ENCODE results near the gene C6orf132.
A peak's percentile ranks its signal among the peaks of the same experiment; 100 is the strongest.

Gene C6orf132

DNA sequence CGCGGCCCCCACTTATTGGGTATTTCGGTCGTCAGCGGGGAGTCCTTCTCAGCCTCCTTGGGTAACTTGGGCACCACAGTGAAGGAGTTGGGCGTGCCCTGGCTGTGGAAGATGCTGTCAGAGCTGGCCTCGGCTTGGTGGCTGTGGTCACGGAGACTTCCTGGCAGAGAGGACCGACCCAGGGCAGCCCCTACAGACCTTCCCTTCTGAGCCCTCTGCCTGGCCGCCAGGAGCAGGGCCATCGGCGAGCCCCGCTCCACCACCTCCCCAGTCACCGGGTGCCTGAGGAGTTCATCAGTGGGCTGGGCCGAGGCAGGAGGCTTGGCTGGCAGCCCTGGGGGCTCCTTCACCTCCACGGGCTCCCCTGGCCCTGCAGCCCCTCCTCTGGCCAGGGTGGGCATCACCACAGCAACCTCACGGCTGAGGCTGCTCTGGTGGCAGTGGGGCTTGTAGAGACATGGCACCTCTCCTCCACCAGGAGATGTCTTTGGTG is 37.2 kb downstream of the C6orf132 start:
- no peak for DNase-seq

DNA sequence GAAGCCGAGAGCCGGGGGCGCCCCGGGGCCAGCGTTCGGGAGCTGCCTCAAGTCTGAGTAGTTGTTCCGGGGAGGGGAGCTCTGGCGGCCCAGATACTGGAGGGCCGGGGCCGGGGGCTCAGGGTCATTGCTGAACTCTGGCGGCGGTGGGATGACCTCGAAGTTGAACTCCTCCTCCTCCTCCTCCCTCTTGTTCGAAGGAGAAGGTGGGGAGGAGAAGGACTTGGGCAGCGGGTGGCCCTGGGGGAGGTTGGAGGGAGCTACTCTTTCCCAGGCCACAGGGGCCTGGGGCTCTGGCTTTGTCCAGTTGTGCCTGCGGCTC is 37.7 kb downstream of the C6orf132 start:
- no peak for DNase-seq

DNA sequence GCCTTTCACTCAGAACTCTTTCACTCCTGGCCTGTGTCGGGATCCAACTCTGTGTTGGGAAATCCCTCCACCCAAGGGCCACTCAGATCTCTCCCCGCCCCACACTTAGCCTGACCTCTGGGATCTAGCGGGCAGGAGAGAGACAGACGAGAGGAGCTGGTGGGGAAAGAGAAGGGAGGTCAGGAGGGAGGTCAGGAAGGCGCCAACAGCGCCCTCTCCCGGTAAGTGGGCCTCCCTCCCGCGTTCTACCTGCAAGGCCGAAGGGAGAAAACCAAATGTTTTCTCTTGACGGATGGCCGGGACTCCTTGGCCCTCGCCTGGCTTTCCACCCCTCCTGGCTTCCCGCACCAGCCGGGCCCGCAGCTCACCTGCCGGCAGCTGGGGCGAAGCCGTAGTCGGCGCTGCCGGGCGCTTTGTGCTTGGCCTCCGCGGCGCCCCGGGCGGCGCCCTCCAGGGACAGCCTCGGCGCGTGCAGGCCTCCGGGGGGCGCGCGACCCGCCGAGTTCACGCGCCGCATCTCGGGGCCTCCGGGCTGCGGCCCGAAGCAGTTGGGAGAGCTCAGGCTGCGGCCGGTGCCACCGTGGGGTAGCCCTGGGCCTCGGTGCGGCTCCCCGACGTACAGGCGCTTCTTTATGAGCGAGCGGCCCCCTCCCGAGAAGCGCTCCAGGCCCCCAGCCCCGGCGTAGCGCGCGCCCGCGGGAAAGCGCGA is 38.2 kb downstream of the C6orf132 start:
- peak in 8 of 58 donors; percentile 1 to 50 (median 10) for DNase-seq

DNA sequence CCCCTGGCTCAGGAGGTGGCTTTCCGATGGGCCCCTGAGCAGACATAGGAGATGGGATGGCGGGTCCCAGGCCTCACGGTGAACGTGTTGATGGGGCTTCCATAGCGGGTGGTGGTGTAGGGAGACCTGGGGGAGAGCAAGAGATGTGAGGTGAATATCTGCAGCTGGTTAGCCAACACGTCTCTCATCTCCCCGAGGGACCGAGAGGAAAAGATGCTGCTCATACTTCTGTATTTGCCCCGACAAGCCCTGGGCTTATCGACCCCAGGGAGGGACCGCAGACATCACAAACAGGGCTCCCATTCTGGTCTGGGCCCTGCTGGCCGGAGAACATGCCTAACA is 38.7 kb downstream of the C6orf132 start:
- DNase-seq: no peak

DNA sequence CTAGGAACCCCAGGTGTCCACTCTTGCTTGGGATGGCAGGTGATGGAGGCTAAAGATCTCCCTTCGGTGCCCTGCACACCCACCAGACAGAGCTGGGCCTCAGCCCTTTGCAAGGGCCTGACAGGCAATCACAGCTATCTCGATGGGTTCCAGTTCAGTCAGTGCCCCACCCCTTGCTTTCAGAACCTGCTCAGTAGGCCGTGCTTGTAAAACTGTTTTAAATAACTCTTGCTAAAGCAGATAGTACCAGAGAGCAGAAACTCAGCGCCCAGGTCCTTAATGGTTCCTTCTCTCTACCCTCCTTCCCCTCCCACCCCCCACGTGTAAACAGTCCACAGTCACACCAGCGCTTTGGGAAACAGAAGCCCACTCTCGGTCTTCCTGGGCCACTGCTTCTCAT is 39.2 kb downstream of the C6orf132 start:
- DNase-seq: no peak

DNA sequence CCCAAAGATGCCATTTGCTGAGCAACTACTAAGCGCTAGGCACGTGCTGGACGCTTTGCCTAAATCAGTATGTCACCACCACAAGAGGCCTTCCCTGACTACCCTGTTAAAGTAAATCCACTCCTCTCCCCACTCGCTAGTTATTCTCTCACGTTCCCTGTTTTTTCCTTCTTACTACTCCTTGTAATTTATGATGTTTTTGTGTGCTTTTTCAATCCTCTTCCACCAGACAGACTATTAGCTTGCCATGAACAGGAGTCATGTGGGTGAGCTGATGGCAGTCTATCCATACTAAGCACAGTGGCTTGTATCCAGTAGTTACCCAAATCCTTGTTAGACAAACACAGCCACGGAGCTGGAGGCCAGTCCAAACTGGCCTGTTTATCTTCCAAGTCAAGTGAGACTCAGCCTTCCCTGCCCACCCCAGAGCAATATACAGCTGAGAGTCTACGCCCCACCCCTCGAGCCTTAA is 41.2 kb downstream of the C6orf132 start:
- no peak for DNase-seq

DNA sequence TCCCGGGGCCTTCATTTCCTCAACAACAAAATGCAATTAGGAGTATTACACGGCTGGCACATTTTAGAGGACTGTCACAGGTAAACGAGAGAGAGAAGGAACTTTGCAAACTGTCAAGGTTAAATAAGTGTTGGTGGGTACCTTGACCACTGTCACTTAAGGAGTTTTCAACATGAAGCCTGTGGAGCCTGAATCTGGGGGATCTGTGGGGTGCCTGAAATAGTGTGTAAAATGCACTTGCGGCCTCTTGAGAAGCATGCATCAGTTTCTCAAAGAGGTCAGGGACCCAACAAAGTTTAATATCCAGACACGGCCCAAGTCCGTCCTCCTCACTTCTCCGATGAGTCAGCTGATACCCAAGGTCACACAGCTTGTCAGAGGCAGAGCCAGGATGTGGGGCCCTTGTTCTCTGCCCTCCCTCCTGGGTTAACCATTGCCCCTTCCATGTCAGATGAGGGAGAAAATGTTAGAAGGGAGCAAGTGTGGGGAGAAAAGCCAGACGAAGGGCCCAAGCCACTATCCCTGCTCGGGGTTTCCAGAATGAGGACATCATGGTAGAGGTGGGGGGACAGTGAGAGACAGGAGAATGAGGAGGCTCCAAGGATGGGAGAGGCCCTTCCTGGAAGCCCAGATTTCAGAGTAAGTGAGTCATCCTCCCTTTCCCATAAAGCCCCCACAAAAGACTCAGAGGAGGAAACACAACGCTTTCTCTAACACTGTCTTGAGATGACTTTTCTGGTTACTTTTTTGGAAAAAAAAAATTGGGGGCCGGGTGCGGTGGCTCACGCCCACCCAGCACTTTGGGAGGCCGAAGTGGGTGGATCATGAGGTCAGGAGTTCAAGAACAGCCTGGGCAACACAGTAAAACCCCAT is 42.2 kb downstream of the C6orf132 start:
- DNase-seq: no peak

DNA sequence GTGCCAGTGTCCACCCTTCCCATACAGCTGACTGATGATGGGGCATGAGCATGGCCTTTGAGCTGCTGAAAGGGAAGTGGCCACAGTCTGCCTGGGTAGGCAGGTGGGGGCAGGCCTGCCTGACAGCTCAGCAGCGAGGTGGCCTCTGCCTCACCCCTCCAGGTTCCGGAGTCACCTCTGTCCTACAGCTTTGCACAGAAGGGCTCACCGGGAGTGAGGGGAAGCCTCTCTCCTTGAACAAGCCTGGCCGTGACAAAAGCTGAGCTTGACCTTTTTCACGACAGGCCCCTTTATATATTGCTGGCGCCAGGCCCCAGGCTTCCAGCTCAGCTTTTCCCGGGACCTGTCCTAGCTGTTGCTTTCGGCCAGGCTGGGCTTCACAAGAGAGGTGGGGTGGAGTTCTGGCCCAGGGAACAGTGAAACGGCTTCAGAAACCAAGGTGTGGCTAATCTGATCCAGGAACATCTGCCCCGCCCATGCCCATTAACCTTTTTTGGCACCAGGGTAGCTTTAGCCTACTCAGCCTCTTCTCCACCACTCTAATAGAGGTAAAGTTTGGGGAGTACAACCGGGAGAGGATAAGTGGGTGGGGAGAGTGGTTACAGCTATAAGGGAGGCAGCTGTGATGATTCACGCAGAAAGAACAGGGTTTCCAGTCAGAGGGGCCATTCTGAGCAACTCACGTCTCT is 42.9 kb downstream of the C6orf132 start:
- DNase-seq: no peak

DNA sequence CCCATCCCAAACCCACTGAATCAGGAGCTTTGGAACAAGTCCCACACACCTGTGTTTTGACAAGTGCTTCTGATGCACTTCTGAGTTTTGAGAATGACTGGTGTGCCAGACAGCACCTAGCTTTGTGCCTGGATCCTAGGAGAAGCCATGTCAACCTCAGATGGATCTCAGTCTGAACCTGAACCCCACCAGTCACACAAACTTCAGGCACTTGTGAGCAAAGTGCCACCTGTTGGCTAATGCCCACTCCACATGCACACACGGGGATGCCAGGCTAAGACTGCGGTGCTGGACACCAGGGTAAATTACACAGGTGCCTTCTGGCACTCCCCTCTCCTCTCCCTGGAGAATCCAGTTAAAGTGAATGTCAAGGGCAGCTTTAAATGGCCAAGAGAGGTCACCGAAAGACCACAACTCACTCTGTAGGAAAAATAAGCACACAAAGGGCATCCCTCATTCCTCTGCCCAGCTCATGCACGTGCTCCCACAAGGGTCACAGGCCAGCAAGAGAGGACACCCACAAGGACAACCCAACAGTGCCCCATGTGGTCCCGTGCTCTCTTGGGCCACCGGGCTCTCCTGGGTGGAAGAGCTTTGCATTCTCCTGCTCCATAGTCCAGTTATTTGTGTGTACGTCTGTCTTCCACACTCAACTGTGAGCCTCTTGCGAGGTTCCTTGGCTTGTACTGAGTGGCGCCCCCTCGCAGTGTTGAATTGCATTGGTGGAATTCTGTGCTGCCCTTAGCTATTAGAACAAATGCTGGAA is 46.5 kb downstream of the C6orf132 start:
- DNase-seq: no peak

DNA sequence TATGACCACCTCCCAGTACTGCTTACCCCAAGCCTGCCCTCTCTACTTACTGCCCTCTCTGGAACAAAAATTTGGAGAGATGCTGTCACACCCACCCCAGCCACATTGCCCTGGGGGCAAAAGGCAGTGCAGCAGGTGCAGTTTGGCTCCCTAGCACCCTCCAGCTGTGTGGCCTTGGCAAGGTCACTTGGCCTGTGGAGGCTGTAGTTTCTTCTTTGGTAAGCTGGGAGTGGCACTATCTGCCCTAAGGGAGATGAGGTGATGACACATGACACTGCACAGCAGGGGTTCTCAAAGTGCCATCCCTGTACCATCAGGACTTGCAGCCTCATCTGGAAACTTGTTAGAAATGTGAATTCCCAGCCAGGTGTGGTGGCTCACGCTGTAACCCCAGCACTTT is 47.3 kb downstream of the C6orf132 start:
- DNase-seq: no peak

DNA sequence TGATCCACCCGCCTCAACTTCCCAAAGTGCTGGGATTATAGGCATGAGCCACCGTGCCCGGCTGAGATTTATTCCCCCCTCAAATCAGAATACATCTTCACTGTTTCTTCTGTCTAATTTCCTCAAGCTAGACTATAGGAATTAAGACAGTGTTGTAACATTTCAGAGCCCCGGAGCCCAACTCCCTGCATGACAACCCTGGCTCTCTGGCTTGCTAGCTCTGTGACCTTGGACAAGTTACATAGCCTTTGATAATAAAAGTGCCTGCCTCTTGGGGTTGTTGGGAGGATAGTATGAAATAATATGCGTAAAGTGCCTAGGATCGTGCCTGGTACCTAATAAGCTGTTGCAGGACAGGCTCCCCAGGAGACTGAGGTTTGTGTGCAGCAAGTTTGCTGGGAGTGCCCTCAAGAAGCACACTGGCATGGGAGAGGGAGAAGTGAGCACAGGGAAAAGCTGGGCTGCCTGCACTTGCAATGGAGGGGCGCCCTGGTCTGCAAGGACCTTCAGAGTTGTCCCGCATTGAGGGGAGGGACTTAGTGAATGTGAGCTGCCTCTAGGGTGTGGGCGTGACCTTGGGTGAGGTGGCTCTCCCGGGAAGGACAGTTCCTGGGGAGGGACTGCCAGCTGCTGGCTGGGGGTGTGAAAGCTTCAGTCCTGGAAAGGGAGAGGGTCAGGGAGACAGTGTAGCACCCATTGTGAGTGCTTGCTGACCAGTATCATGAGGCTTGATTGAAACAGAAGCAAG is 48.7 kb downstream of the C6orf132 start:
- DNase-seq: no peak

DNA sequence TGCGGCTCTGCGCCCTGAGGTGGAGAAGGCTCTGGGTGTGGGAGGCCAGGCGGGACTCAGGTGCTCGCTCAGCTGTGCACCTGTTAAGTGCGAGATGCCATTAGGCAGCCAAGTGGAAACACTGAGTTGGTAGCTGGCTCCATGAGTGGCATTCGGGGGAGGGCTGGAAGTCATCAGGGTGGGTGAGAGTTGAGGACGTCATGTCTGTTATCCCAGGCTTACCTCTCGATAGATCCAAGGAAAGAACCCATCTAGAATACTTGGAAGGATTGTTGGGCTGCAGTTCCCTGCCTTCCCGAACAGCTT is 50.7 kb downstream of the C6orf132 start:
- no peak for DNase-seq

DNA sequence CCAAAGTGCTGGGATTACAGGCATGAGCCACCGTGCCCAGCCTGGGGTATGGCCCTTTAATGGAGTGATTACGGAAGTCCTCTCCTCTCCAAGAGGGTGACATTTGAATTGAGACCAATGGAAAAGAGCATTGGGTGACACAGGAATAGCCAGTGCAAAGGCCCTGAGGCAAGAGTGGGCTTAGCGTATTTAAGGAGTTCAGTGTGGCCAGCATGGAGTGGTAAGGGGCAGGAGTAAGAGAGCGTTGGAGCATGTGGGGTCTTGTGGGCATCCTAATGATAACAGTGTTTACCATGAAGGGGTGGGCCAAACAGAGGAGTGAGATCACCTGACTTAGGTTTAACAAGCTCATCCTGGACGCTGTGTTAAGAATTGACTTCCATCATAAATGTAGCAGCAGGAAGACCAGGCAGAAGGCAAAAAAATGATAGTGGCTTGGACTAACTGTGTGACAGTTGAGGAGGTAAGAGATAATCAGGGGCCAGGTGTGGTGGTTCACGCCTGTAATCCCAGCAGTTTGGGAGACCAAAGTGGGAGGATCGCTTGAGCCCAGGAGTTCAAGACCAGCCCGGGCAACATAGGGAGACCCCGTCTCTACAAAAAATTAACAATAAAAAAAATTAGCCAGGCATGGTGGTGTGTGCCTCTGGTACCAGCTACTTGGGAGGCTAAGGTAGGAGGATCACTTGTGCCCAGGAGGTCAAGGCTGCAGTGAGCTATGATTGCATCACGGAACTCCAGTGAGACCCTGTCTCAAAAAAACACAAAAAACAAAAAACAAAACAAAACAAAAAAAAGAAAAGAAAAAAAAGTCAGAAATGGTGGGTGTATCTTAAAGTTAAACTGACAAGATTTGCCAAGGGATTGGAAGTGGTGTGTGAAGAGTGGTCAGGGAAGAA is 51.4 kb downstream of the C6orf132 start:
- DNase-seq: no peak

DNA sequence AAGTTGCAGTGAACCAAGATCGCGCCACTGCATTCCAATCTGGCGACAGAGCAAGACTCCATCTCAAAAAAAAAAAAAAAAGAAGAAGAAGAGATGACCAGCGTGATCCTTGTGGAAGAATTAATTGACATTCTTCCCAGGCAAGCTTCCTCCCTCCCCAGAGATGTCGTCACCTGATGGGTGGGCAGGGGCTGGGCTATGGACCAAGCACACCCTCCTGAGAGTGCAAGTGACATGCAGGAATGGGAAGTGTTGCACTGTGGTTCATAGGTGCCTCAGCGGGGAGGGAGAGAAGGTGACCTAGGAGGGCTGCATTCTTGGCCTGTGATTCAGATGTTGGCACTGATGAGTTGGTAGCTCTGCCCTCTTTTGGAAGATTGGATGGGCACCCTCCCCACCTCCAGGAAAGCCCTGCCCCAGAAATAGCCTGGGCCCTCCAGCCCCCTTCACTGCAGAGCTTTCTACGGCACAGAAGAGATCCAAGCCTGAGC is 54.3 kb downstream of the C6orf132 start:
- no peak for DNase-seq

DNA sequence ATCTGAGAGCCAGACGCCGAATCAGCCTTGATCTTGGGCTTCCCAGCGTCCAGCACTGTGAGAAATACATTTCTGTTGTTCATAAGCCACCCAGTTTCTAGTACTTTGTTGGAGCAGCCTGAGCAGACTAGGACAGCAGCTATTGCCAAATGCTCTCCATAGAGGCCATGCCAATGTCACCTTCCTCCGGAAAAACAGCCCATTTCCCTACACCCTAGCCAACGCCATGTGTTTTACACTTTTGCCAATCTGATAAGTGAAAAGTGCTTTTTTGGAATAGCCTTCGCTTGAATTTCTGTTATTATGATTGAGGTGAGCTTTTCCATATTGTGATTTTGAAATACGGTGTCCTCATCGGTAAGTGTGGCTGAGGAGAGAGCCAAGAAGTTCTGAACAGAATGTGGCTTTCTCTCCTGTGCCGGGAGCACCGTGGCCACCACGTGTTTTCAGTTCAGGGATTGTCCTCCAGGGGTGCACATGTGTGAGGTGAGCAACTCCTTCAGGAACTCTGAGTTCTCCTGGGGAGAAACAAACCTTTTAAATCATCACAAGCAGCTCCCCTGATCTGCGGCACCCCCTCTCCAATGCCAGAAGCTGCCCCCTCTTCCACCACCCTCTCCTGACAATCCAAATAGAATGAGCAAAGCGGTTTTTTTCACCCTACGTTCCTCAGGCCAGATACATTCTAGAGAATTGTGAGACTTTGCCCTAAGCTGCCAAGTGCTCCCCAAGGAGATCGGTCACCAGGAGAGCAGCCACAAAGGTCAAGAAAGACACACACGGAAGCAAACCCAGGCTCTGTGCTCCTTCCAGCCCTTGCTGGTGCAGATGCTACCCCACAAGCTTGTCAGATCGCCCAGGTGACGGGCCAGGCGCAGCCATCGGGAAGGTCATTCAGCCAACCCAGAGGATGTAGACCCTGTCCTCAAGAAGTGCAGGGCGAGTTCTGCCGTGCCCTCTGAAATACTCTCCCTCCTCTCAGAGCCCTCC is 56.1 kb downstream of the C6orf132 start:
- DNase-seq: no peak

DNA sequence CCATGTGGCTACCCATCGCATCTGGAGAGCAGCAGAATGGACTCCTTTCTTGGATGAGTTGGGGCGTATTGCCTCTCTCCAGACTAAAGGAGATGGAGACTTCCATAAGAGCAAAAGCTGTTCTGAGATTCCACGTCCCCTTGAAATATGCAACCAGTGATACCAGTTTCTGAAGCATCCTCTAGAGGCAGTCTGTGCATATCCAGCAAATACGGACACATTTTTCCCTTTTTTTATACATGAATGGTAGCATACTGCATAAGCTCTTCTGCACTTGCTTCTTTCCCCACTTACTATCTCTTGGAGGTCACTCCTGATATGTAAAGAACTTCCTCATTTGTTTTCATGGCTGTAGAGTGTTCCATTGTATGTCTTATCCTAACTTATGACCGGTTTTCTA is 57.5 kb downstream of the C6orf132 start:
- DNase-seq: no peak

DNA sequence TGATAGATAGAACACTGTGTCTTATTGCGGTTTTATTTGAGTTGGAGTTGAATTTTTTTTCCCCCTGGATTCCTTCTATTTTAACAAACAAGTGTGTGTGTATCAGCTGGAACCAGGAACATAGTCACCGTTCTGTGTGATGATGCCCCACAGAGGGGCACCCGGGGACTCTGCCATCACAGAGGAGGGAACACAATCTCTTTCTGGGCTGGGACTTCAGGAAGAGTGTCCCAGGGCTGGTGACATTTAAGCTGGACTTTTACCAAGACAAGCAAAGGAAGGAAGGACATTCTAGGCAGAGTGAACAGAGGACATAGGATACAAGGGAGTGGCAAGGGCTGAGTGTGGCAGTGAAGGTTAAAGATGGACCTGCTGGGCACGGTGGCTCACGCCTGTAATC is 58.9 kb downstream of the C6orf132 start:
- DNase-seq: no peak

DNA sequence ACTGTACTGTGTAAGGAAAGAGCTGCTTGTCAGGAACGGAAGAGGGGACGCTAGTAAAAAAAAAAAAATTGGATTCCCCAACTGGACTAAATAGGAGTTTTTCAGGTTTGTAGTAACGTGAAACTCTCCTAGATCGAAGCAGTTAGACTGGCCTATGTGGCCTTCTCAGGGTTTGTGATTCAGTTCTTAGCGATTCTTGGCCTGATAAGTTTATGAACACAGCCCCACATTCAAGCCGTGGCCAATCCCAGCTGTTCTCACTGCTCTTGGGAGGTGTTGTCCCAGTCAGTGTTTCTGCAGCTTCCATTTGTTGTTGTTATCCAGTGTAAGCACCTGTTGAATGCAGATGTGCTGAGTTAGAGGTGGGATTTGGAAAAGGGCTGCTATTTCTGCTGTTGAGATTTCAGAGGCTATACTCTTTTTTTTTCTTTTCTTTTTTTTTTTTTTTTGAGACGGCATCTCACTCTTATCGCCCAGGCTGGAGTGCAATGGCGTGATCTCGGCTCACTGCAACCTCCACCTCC is 62.4 kb downstream of the C6orf132 start:
- no peak for DNase-seq

Data from anterior cingulate cortex (tissue), 58 donors.